T-helper 1 cell (primary cell): ENCODE measurements around the gene IL13RA1.
"Not testable (repeated sequence)": the region's sequence is repeated elsewhere in the genome, so short reads cannot be mapped to it uniquely, and the experiment has no call there.

Experiments
- DNase-seq, 5 donors: peaks; one replicate each; pipeline ENCODE4 v3.0.0-alpha.2; 2012 to 2020

IL13RA1 gene

GRCh38 chrX:118780911-118781310 lies 53.5 kb downstream of the IL13RA1 start:
- DNase-seq, result no peak

GRCh38 chrX:118795528-118796280 lies 68.3 kb downstream of the IL13RA1 start:
- DNase-seq, result no peak

- no peak for DNase-seq
These were observed 75.5 kb downstream of the IL13RA1 start for GRCh38 chrX:118802857-118803256.

- DNase-seq, result peak in 2 of 5 donors; percentile 6 to 32
These were observed 80.0 kb downstream of the IL13RA1 start for GRCh38 chrX:118807151-118808017.

- not testable (repeated sequence) for DNase-seq
These were observed 89.9 kb downstream of the IL13RA1 start for GRCh38 chrX:118817257-118817656.

GRCh38 chrX:118823263-118824172 lies 96.1 kb downstream of the IL13RA1 start, which contains the start of gene ZCCHC12:
TSS of gene ZCCHC12 (plus strand) at chrX:118823824. CDS start at chrX:118825245, 1,421 bp downstream.
- DNase-seq, result peak in 3 of 5 donors; percentile 8 to 23 (median 22)

GRCh38 chrX:118824173-118824730 lies 96.8 kb downstream of the IL13RA1 start:
- no peak for DNase-seq

- no peak for DNase-seq
These were observed 97.8 kb downstream of the IL13RA1 start for GRCh38 chrX:118825227-118825626.

- peak; percentile 13 to 42 (median 34) for DNase-seq
These were observed 112.0 kb downstream of the IL13RA1 start for GRCh38 chrX:118839334-118839958.
